Uterus (tissue), 2 donors: Measurements from ENCODE around the gene NTSR1.

ENCODE experiments used
- CTCF ChIP-seq, 4 experiments: fragments of 200-600 bp in 2 of 4; fragments of 450-650 bp in 2 of 4; sonication (generic) in 2 of 4; IDR thresholded peaks; one replicate each; pipeline ENCODE4 v1.5.1; 2016 to 2019; ENCODE audit warnings: antibody characterized with exemption in 4 of 4, mild to moderate bottlenecking in 2 of 4, moderate library complexity in 1 of 4
- POLR2A ChIP-seq, 2 donors: fragments of 450-650 bp; IDR thresholded peaks; one replicate each; pipeline ENCODE4 v1.6.1; 2016; ENCODE audit warnings: antibody characterized with exemption in 2 of 2, mild to moderate bottlenecking in 1 of 2, moderate library complexity in 1 of 2

GRCh38 chr20:62801284-62802010, 92.8 kb downstream of the NTSR1 start:
- TF ChIP-seq CTCF (IDR thresholded peaks at IDR 0.05) (no peak), POLR2A (IDR thresholded peaks at IDR 0.05) (no peak)
